ENCODE measurements around the gene PHACTR4.

GRCh38 chr1:28509705-28510272 lies 140.2 kb downstream of the PHACTR4 start:
- TF ChIP-seq CTCF (conservative IDR thresholded peaks at IDR 0.05; ENCODE audit: low read depth, low read length) (no peak), MXI1 (IDR thresholded peaks at IDR 0.05; ENCODE audit: borderline replicate concordance, low read depth, low read length) (no peak)
